ENCODE results near the gene TLE7.

TLE7 gene

DNA sequence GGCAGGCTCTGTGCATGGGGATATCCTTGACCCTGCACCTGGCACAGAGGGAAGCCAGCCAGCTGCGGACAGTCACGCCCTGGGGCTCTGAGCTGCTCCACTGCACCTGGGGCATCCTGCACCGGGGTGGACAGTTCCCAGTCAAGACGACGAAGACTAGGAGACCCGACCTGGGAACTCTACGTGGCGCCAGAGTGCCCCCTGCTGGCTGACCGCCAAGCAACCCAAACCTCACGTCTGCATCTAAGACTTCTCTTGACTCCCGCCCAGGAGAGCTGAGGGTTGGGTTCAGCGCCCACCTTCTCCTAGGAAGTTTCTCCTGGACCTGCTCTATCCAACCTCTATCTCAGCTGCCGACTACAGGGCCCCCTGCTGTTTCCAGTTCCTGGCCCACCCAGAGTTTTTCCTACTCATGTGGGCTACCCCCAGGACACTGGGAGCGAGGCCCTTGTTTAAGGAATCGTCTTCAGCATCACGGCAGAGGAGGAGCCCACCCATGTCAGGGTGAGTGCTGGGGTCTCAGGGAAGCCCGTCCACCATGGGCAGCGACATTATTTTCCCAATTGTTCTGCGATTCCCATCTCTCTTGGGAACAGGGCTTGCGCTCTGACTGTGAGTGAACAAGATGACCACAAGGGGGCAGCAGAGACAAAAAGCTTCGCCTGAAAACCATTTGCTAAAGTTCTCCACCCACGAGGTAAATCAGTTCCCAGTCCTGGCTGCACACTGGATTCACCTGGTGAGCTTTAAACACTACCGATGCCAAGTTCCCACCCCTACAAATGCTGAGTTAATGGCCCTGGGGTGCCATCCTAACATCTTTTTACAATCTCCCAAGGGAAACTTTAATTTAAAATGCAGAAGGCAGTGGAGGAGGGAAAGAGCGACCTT, 29.3 kb downstream of the TLE7 start:
- Histone ChIP-seq H3K4me2 (no peak overlapping the region), H3K27me3 (ENCODE audit: insufficient read depth, low read depth) (no peaks in the 10 kb centered on the region; the same call in 1 of the 2 replicates), H3K4me1 (ENCODE audit: low read depth, poor library complexity, severe bottlenecking) (peaks cover 6% of the 10 kb centered on the region), H3K9ac (no peak overlapping the region), H3K27ac (no peak overlapping the region), H4K20me1 (ENCODE audit: insufficient read depth) (no peaks in the 10 kb centered on the region), H2AFZ (ENCODE audit: low read depth) (peak overlapping the region; percentile 52; the same call in 1 of the 2 replicates), H3K36me3 (ENCODE audit: insufficient read depth) (no peaks in the 10 kb centered on the region), H3K4me3 (IDR thresholded peaks at IDR 0.05; ENCODE audit: insufficient read depth, low read depth, low read length) (no peak overlapping the region), H3K79me2 (ENCODE audit: insufficient read depth, low read depth) (no peaks in the 10 kb centered on the region)
- peak; percentile 93 for TF ChIP-seq CTCF (conservative IDR thresholded peaks at IDR 0.05; ENCODE audit: low read depth, low read length)

DNA sequence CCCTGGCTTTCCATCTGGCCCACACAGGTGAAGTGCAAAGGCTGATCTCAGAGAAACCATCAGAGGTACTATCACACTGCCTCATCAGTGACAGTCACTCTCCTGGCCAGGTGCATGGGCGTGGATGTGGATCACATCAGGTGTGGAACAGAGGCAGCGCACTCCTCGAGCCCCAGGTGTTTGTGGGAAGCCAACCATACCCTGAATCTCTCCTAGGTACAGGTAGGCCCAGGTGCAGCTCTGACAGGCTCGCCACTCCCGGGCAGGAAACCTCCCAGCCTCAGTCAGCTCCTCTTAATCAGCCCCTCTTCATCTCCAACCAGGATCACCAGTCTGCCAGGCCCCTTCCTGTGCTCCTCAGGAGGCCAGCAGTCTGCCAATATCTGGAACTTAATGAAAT, 31.7 kb downstream of the TLE7 start:
- Histone ChIP-seq H4K20me1 (ENCODE audit: insufficient read depth) (no peaks in the 10 kb centered on the region), H3K27me3 (ENCODE audit: insufficient read depth, low read depth) (no peaks in the 10 kb centered on the region; the same call in 1 of the 2 replicates), H2AFZ (ENCODE audit: low read depth) (no peak overlapping the region), H3K4me1 (ENCODE audit: low read depth, poor library complexity, severe bottlenecking) (no peaks in the 10 kb centered on the region), H3K4me3 (IDR thresholded peaks at IDR 0.05; ENCODE audit: insufficient read depth, low read depth, low read length) (no peak overlapping the region), H3K27ac (no peak overlapping the region), H3K9ac (no peak overlapping the region), H3K79me2 (ENCODE audit: insufficient read depth, low read depth) (no peaks in the 10 kb centered on the region), H3K4me2 (no peak overlapping the region), H3K36me3 (ENCODE audit: insufficient read depth) (no peaks in the 10 kb centered on the region)
- TF ChIP-seq CTCF (conservative IDR thresholded peaks at IDR 0.05; ENCODE audit: low read depth, low read length) = no peak

DNA sequence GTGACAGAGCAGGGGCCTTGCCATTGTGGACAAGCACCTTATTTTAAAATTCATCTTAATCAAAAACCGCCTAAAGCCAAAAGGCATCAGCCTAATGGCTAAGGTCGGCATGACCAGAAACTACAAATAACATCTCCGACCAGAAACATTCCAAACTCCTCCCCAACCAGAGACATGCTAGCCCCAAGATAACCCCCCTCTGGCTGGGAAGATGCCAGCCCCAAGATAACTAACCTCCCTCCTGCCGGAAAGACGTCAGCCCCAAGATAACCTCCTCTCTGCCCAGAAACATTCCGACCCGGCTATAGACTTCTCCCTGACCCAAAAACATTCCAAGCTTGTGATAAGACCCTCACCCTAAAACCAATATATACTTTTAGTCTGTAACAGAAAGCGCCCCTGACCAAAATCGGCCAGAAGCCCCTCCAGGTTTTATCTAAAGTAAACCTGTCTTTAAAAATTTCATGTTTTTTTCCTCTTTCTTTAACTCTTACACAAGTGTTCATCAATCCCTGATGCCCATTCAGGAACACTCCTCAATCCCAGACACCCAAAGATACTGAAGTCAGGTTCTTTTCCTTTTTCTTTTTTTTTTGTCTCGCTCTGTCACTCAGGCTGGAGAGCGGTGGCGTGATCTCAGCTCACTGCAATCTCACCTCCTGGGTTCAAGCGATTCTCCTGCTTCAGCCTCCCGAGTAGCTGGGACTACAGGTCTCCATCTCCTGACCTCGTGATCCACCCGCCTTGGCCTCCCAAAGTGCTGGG, 32.7 kb downstream of the TLE7 start:
- no peak overlapping the region for H3K4me3 ChIP-seq (IDR thresholded peaks at IDR 0.05; ENCODE audit: insufficient read depth, low read depth, low read length)
- no peak overlapping the region for H3K4me2 ChIP-seq
- H3K27me3 ChIP-seq (ENCODE audit: insufficient read depth, low read depth) = no peaks in the 10 kb centered on the region; the same call in 1 of the 2 replicates
- H3K27ac ChIP-seq = no peak overlapping the region
- H3K9ac ChIP-seq = no peak overlapping the region
- no peaks in the 10 kb centered on the region for H3K79me2 ChIP-seq (ENCODE audit: insufficient read depth, low read depth)
- TF ChIP-seq CTCF (conservative IDR thresholded peaks at IDR 0.05; ENCODE audit: low read depth, low read length) = no peak
- H3K36me3 ChIP-seq (ENCODE audit: insufficient read depth) = no peaks in the 10 kb centered on the region
- no peaks in the 10 kb centered on the region for H4K20me1 ChIP-seq (ENCODE audit: insufficient read depth)
- no peak overlapping the region for H2AFZ ChIP-seq (ENCODE audit: low read depth)
- no peaks in the 10 kb centered on the region for H3K4me1 ChIP-seq (ENCODE audit: low read depth, poor library complexity, severe bottlenecking)

DNA sequence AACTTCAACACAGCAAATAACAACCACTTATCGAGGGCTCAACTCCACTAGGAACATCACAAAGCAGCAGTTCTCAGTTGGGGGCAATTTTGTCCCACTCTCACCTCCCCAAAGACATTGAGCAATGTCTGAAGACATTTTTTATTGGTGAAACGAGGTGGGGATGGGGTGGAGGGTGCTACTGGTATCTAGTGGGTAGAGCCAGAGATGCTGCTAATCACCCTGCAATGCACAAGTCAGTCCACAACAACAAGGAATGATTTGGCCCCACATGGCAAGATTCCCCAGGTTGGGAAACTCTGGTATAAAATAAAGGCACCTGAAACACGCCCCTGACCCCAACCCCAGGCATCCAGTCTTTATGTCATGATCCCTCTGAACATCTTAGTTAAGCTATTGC, 33.3 kb downstream of the TLE7 start:
- Histone ChIP-seq H3K27ac (no peak overlapping the region), H3K4me1 (ENCODE audit: low read depth, poor library complexity, severe bottlenecking) (no peaks in the 10 kb centered on the region), H3K79me2 (ENCODE audit: insufficient read depth, low read depth) (no peaks in the 10 kb centered on the region), H3K36me3 (ENCODE audit: insufficient read depth) (no peaks in the 10 kb centered on the region), H3K4me2 (no peak overlapping the region), H3K9ac (no peak overlapping the region), H3K27me3 (ENCODE audit: insufficient read depth, low read depth) (no peaks in the 10 kb centered on the region; the same call in 1 of the 2 replicates), H3K4me3 (IDR thresholded peaks at IDR 0.05; ENCODE audit: insufficient read depth, low read depth, low read length) (no peak overlapping the region), H4K20me1 (ENCODE audit: insufficient read depth) (no peaks in the 10 kb centered on the region), H2AFZ (ENCODE audit: low read depth) (no peak overlapping the region)
- TF ChIP-seq CTCF (conservative IDR thresholded peaks at IDR 0.05; ENCODE audit: low read depth, low read length) = no peak

All from KMS-11 (cell line).